Natural killer cell (primary cell): ENCODE data around the gene PCDHB8. TPM values are rescaled to one million over a fixed set of nuclear protein-coding genes. Genes with fewer than 3 reads are reported as not detected.
A peak's percentile ranks its signal among the peaks of the same experiment; 100 is the strongest.
"Not testable (repeated sequence)": the region's sequence is repeated elsewhere in the genome, so short reads cannot be mapped to it uniquely, and the experiment has no call there.

Experiments used
- ATAC-seq, 3 donors: fragments of 150-1000 bp in 2 of 3; fragments of 200-7000 bp in 1 of 3; cut with Tn5 transposase; 1 replicate in 1 of 3; 2 replicates in 2 of 3; pipeline ENCODE4 v1.10.0; 2021; ENCODE audit warnings: mild to moderate bottlenecking in 2 of 3, moderate library complexity in 2 of 3
- DNase-seq, 2 donors: peaks; one replicate each; pipeline versions ENCODE4 v3.0.0 to v3.0.0-alpha.2; 2013 to 2021; ENCODE audit warnings: mixed read lengths in 1 of 2
- H3K27ac ChIP-seq: one replicate; pipeline ENCODE4 v1.5.1; 2013; ENCODE audit warnings: mild to moderate bottlenecking, low read length
- H3K27me3 ChIP-seq: one replicate; pipeline ENCODE4 v1.6.1; 2013; ENCODE audit warnings: low read length; ENCODE audit not compliant: control insufficient read depth, insufficient read depth
- H3K36me3 ChIP-seq: one replicate; pipeline ENCODE4 v1.6.1; 2013; ENCODE audit warnings: low read length; ENCODE audit not compliant: control insufficient read depth, insufficient read depth
- H3K4me1 ChIP-seq: one replicate; pipeline ENCODE4 v1.6.1; 2013; ENCODE audit warnings: low read length; ENCODE audit not compliant: control insufficient read depth, insufficient read depth
- H3K4me3 ChIP-seq: one replicate; pipeline ENCODE4 v1.5.1; 2013; ENCODE audit warnings: low read length
- H3K9me3 ChIP-seq: one replicate; pipeline ENCODE4 v1.6.1; 2013; ENCODE audit warnings: low read length; ENCODE audit not compliant: control insufficient read depth, insufficient read depth
- H3K27ac Mint-ChIP-seq, 2 donors: one replicate each; pipeline ENCODE4 v1.8.0; 2022; ENCODE audit warnings: mild to moderate bottlenecking in 2 of 2, mixed read lengths in 2 of 2, moderate library complexity in 1 of 2
- H3K27me3 Mint-ChIP-seq, 2 donors: one replicate each; pipeline ENCODE4 v1.8.0; 2022; ENCODE audit warnings: low read depth in 2 of 2, mixed read lengths in 2 of 2
- H3K36me3 Mint-ChIP-seq: one replicate; pipeline ENCODE4 v1.8.0; 2022; ENCODE audit warnings: mixed read lengths
- H3K4me1 Mint-ChIP-seq, 2 donors: one replicate each; pipeline ENCODE4 v1.8.0; 2022; ENCODE audit warnings: mixed read lengths in 2 of 2
- H3K4me3 Mint-ChIP-seq: one replicate; pipeline ENCODE4 v1.8.0; 2022; ENCODE audit warnings: mild to moderate bottlenecking, moderate library complexity, mixed read lengths
- H3K9me3 Mint-ChIP-seq, 2 donors: one replicate each; pipeline ENCODE4 v1.8.0; 2022; ENCODE audit warnings: mixed read lengths in 2 of 2
- CTCF ChIP-seq: fragments of 200-600 bp; IDR thresholded peaks from one replicate; pipeline ENCODE4 v1.8.0; 2022; ENCODE audit warnings: antibody characterized with exemption
- WGBS: methylation state at CpG from one replicate; pipeline ENCODE4 v1.1.7; 2013; ENCODE audit warnings: missing lambda C conversion rate; ENCODE audit not compliant: insufficient coverage; 5-methylcytosine and 5-hydroxymethylcytosine counted together
- intact Hi-C: fragments of 100-400 bp; cut with micrococcal nuclease; formaldehyde crosslinking; loops from one replicate; pipeline ENCODE4 v1.14.2; 2022
- total RNA-seq, 4 donors: library from RNA; stranded (reverse); fragments of 120-200 nt in 1 of 4; gene quantifications; one replicate each; pipeline versions ENCODE4 v1.2.3 to v1.2.4, GENCODE V29; 2013 to 2022

PCDHB8 gene
- total RNA-seq, 3 donors from 2014 or later (not counting 1 experiment from before 2014, with no cell fraction given) = not detected

DNA sequence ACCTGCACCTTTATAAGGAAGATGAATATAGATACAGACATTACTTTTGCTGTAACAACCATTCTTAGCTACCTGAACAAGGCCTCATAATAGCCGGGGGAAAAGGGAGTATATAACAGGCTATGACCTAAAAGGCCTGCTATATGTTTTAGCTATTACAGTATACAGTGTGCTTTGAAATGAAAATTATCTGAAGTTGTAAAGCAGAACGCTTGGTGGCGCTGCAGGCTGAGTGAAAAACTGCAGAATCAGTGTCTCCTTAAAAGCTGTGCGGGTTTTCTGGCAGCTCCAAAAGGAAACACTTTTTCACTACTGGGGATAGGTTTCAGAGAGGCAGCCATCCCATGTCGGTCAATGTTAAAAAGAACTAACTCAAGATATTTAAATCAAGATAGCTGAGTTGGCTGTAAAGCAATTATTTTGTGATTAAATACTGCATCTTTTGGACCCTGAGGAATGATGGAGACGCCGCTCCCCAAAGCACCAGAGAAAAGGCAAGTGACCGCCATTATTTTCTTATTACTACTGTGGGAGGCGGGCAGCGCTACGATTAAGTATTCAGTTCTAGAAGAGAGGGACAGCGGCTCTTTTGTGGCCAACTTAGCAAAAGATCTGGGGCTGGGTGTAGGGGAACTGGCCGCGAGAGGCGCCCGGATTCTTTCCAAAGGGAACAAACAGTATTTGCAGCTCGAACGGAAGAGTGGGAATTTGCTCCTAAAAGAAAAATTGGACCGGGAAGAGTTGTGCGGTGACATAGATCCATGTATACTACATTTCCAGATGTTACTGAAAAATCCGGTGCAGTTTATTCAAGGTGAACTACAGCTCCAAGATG lies 21.8 kb upstream of the PCDHB8 start:
- H3K27me3 Mint-ChIP-seq = peaks cover 0 to 19% of the 10 kb centered on the region in 2 donors
- 38% methylated on average over 20 of the region's 21 CpGs for WGBS

GRCh38 chr5:141157356-141157755 lies 20.2 kb upstream of the PCDHB8 start:
- H3K9me3 Mint-ChIP-seq, H3K4me3 ChIP-seq, H3K4me1 ChIP-seq, H3K27ac Mint-ChIP-seq, H3K36me3 ChIP-seq, DNase-seq, H3K4me3 Mint-ChIP-seq, ATAC-seq, H3K27ac ChIP-seq, intact Hi-C loops, H3K27me3 ChIP-seq, H3K4me1 Mint-ChIP-seq: not testable (repeated sequence)
- H3K9me3 ChIP-seq = peaks cover 12% of the 10 kb centered on the region
- Mint-ChIP-seq H3K27me3 (peaks cover 0 to 16% of the 10 kb centered on the region in 2 donors), H3K36me3 (peaks cover 24% of the 10 kb centered on the region)
- 41% methylated on average over 29 of the region's 38 CpGs for WGBS

More for the DNA sequence above, 21.8 kb upstream of the PCDHB8 start:
- no peak for TF ChIP-seq CTCF
- H3K9me3 ChIP-seq = peaks cover 16% of the 10 kb centered on the region
- ATAC-seq (no peak), DNase-seq (no peak)
- no peak overlapping the region for H3K27ac ChIP-seq
- H3K36me3 ChIP-seq = no peaks in the 10 kb centered on the region
- H3K4me3 Mint-ChIP-seq = no peak overlapping the region
- H3K27ac Mint-ChIP-seq = no peak overlapping the region
- H3K4me3 ChIP-seq = no peak overlapping the region
- H3K4me1 ChIP-seq = no peaks in the 10 kb centered on the region
- peaks cover 6% of the 10 kb centered on the region for H3K27me3 ChIP-seq
- intact Hi-C loops = no loop called here
- peaks cover 5 to 6% of the 10 kb centered on the region in 2 donors for H3K9me3 Mint-ChIP-seq
- no peaks in the 10 kb centered on the region for H3K4me1 Mint-ChIP-seq
- peaks cover 24% of the 10 kb centered on the region for H3K36me3 Mint-ChIP-seq

DNA sequence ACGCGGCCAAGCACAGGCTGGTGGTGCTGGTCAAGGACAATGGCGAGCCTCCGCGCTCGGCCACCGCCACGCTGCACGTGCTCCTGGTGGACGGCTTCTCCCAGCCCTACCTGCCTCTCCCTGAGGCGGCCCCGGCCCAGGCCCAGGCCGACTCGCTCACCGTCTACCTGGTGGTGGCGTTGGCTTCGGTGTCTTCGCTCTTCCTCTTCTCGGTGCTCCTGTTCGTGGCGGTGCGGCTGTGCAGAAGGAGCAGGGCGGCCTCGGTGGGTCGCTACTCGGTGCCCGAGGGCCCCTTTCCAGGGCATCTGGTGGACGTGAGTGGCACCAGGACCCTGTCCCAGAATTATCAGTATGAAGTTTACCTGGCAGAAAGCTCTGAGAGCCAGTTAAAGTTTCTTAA lies 19.7 kb upstream of the PCDHB8 start:
- Mint-ChIP-seq H3K27me3 (peaks cover 0 to 15% of the 10 kb centered on the region in 2 donors), H3K36me3 (peaks cover 22% of the 10 kb centered on the region)
- H3K27me3 ChIP-seq, ATAC-seq, H3K27ac Mint-ChIP-seq, H3K4me3 Mint-ChIP-seq, H3K36me3 ChIP-seq, H3K4me1 Mint-ChIP-seq, H3K4me1 ChIP-seq, H3K9me3 Mint-ChIP-seq, H3K27ac ChIP-seq, H3K4me3 ChIP-seq, intact Hi-C loops, DNase-seq: not testable (repeated sequence)
- 45% methylated on average over 19 of the region's 28 CpGs for WGBS
- H3K9me3 ChIP-seq = peaks cover 12% of the 10 kb centered on the region

- DNase-seq = peak in 1 of 2 donors; percentile 48
- intact Hi-C loops = no loop called here
Observed at GRCh38 chr5:141172381-141173204, 5.0 kb upstream of the PCDHB8 start, which contains the start of gene PCDHB7. Gene PCDHB7, plus strand, starts transcription at chr5:141172644. Its CDS starts 192 bp downstream, at chr5:141172836.

GRCh38 chr5:141174291-141175104 lies 3.1 kb upstream of the PCDHB8 start:
- H3K27me3 ChIP-seq, H3K9me3 Mint-ChIP-seq, H3K4me3 Mint-ChIP-seq, H3K9me3 ChIP-seq, intact Hi-C loops, ATAC-seq, H3K4me1 ChIP-seq, H3K36me3 ChIP-seq, H3K36me3 Mint-ChIP-seq, H3K27ac ChIP-seq, DNase-seq, H3K4me1 Mint-ChIP-seq, H3K27ac Mint-ChIP-seq, H3K4me3 ChIP-seq: not testable (repeated sequence)
- 50% methylated on average over 77 of the region's 79 CpGs for WGBS
- peaks cover 0 to 11% of the 10 kb centered on the region in 2 donors for H3K27me3 Mint-ChIP-seq

More at GRCh38 chr5:141172381-141173204, 5.0 kb upstream of the PCDHB8 start, which contains the start of gene PCDHB7:
- no peak within 1 kb of the TSS for H3K27ac Mint-ChIP-seq
- no peaks in the 10 kb centered on the region for H3K36me3 Mint-ChIP-seq
- Histone ChIP-seq H3K36me3 (no peaks in the 10 kb centered on the region), H3K4me1 (no peaks in the 10 kb centered on the region), H3K4me3 (no peak within 1 kb of the TSS), H3K27me3 (no peaks in the 10 kb centered on the region), H3K9me3 (peaks cover 6% of the 10 kb centered on the region), H3K27ac (no peak within 1 kb of the TSS)
- 40% methylated on average over 19 of the region's 20 CpGs for WGBS
- peaks cover 2 to 9% of the 10 kb centered on the region in 2 donors for H3K9me3 Mint-ChIP-seq
- no peak for ATAC-seq
- peaks cover 0 to 11% of the 10 kb centered on the region in 2 donors for H3K27me3 Mint-ChIP-seq
- H3K4me3 Mint-ChIP-seq = no peak within 1 kb of the TSS
- no peak for TF ChIP-seq CTCF
- H3K4me1 Mint-ChIP-seq = no peaks in the 10 kb centered on the region
